IMR-90 (cell line): Measurements from ENCODE around the gene SDK1. TPM values are rescaled to one million over a fixed set of nuclear protein-coding genes. Genes with fewer than 3 reads are reported as not detected.

Experiments used
- ATAC-seq: fragments of 200-7000 bp; cut with Tn5 transposase; 2 replicates; pipeline ENCODE4 v1.9.1; 2020; ENCODE audit warnings: low read depth, mild to moderate bottlenecking, moderate library complexity
- BruUV-seq: library from RNA; stranded (reverse); fragments of 400-500 nt; replicated peaks from 2 replicates; lab custom pipeline; 2021; lab: Mats Ljungman, UMichigan
- CTCF ChIA-PET: fragments of 300-600 bp; formaldehyde crosslinking; extraction: SDS; loops from one replicate; lab custom pipeline; 2021; ENCODE audit warnings: antibody characterized with exemption; lab: Yijun Ruan, JAX
- POLR2A ChIA-PET: fragments of 300-600 bp; sonication (Branson Sonifier 250); formaldehyde crosslinking; loops from one replicate; lab custom pipeline; 2022; ENCODE audit warnings: antibody characterized with exemption; ENCODE audit not compliant: unreplicated experiment; lab: Charles Lee
- DNase-seq: peaks from one replicate; pipeline ENCODE4 v3.0.0; 2013
- H2AFZ ChIP-seq: replicated peaks from 2 replicates; pipeline ENCODE3; 2013; ENCODE audit warnings: low read length, mild to moderate bottlenecking; ENCODE audit not compliant: poor library complexity
- H2AK5ac ChIP-seq: 2 replicates; pipeline ENCODE4 v1.6.1; 2013; ENCODE audit warnings: low read depth, low read length, inconsistent platforms
- H2AK9ac ChIP-seq: replicated peaks from 2 replicates; pipeline ENCODE3; 2013; ENCODE audit warnings: mild to moderate bottlenecking, low read depth, low read length, moderate library complexity; ENCODE audit not compliant: poor library complexity
- H2BK120ac ChIP-seq: 2 replicates; pipeline ENCODE4 v1.6.1; 2013; ENCODE audit warnings: low read depth, low read length, inconsistent platforms
- H2BK15ac ChIP-seq: 3 replicates; pipeline ENCODE4 v1.6.1; 2013; ENCODE audit warnings: low read depth, low read length, inconsistent platforms
- H2BK20ac ChIP-seq: 2 replicates; pipeline ENCODE4 v1.6.1; 2013; ENCODE audit warnings: low read depth, mild to moderate bottlenecking, inconsistent platforms, low read length, moderate library complexity
- H2BK5ac ChIP-seq: 2 replicates; pipeline ENCODE4 v1.6.1; 2013; ENCODE audit warnings: mild to moderate bottlenecking, low read depth, low read length, inconsistent platforms; ENCODE audit not compliant: poor library complexity, severe bottlenecking
- H3K14ac ChIP-seq: replicated peaks from 2 replicates; pipeline ENCODE4 v1.6.1; 2013; ENCODE audit warnings: low read depth, low read length, inconsistent platforms
- H3K18ac ChIP-seq: 2 replicates; pipeline ENCODE4 v1.6.1; 2013; ENCODE audit warnings: low read depth, low read length, control low read depth
- H3K23ac ChIP-seq: 2 replicates; pipeline ENCODE4 v1.6.1; 2013; ENCODE audit warnings: low read depth, low read length, inconsistent platforms
- H3K27ac ChIP-seq: 2 replicates; pipeline ENCODE4 v1.5.1; 2013; ENCODE audit warnings: mild to moderate bottlenecking, control low read depth, low read length; ENCODE audit not compliant: insufficient read depth
- H3K27me3 ChIP-seq: 2 replicates; pipeline ENCODE4 v1.6.1; 2013; ENCODE audit warnings: low read length; ENCODE audit not compliant: control insufficient read depth, insufficient read depth
- H3K36me3 ChIP-seq: 2 replicates; pipeline ENCODE4 v1.6.1; 2013; ENCODE audit warnings: low read length, mixed read lengths; ENCODE audit not compliant: control insufficient read depth, insufficient read depth
- H3K4ac ChIP-seq: 2 replicates; pipeline ENCODE4 v1.6.1; 2013; ENCODE audit warnings: low read depth, low read length, inconsistent platforms
- H3K4me1 ChIP-seq: 2 replicates; pipeline ENCODE4 v1.6.1; 2013; ENCODE audit warnings: low read length, mixed read lengths; ENCODE audit not compliant: control insufficient read depth, insufficient read depth
- H3K4me2 ChIP-seq: 2 replicates; pipeline ENCODE4 v1.6.1; 2013; ENCODE audit warnings: low read depth, mild to moderate bottlenecking, control low read depth, low read length, moderate library complexity
- H3K4me3 ChIP-seq: 2 replicates; pipeline ENCODE4 v1.5.1; 2013; ENCODE audit warnings: low read depth, mild to moderate bottlenecking, control low read depth, low read length, moderate library complexity; ENCODE audit not compliant: insufficient read depth
- H3K56ac ChIP-seq: 2 replicates; pipeline ENCODE4 v1.6.1; 2013; ENCODE audit warnings: low read length, inconsistent platforms; ENCODE audit not compliant: insufficient read depth; ENCODE audit errors: extremely low read depth
- H3K79me1 ChIP-seq, 2 experiments: 2 replicates each; pipeline ENCODE4 v1.6.1; 2013; ENCODE audit warnings: low read length in 2 of 2, inconsistent platforms in 1 of 2, low read depth in 1 of 2
- H3K9ac ChIP-seq: 2 replicates; pipeline ENCODE4 v1.6.1; 2013; ENCODE audit warnings: low read depth, low read length, control low read depth
- H3K9me1 ChIP-seq: 2 replicates; pipeline ENCODE4 v1.6.1; 2013; ENCODE audit warnings: low read length, inconsistent platforms; ENCODE audit not compliant: insufficient read depth
- H3K9me3 ChIP-seq: 2 replicates; pipeline ENCODE4 v1.6.1; 2013; ENCODE audit warnings: low read length; ENCODE audit not compliant: control insufficient read depth, insufficient read depth
- H4K20me1 ChIP-seq: 2 replicates; pipeline ENCODE4 v1.6.1; 2013; ENCODE audit warnings: low read length, inconsistent platforms; ENCODE audit not compliant: insufficient read depth
- H4K5ac ChIP-seq: 2 replicates; pipeline ENCODE4 v1.6.1; 2013; ENCODE audit warnings: mild to moderate bottlenecking, low read depth, low read length, control low read depth
- H4K8ac ChIP-seq, 2 experiments: 2 replicates each; pipeline ENCODE4 v1.6.1; 2013; ENCODE audit warnings: low read depth in 2 of 2, low read length in 2 of 2, control low read depth in 1 of 2, inconsistent platforms in 1 of 2
- H4K91ac ChIP-seq: 2 replicates; pipeline ENCODE4 v1.6.1; 2013; ENCODE audit warnings: low read depth, low read length, inconsistent platforms; ENCODE audit not compliant: insufficient read depth
- BHLHE40 ChIP-seq: fragments of 150-350 bp; IDR thresholded peaks from 2 replicates; pipeline ENCODE4 v1.6.1; 2016; ENCODE audit warnings: mild to moderate bottlenecking, low read depth, low read length
- CHD1 ChIP-seq: IDR thresholded peaks from 2 replicates; pipeline ENCODE4 v1.6.1; 2012; ENCODE audit warnings: low read depth, low read length, improper control_type of control experiment
- FOS ChIP-seq: fragments of 150-350 bp; IDR thresholded peaks from 2 replicates; pipeline ENCODE4 v1.6.1; 2016; ENCODE audit warnings: low read depth, low read length
- MAZ ChIP-seq: IDR thresholded peaks from 2 replicates; pipeline ENCODE4 v1.6.1; 2012; ENCODE audit warnings: low read depth, mild to moderate bottlenecking, low read length, improper control_type of control experiment, moderate library complexity, borderline replicate concordance
- MXI1 ChIP-seq: IDR thresholded peaks from 2 replicates; pipeline ENCODE4 v1.6.1; 2012; ENCODE audit warnings: low read depth, mild to moderate bottlenecking, low read length, moderate library complexity, borderline replicate concordance
- POLR2A ChIP-seq: IDR thresholded peaks from 2 replicates; pipeline ENCODE4 v1.6.1; 2012; ENCODE audit warnings: mild to moderate bottlenecking, low read depth, low read length
- WGBS, 2 experiments: methylation state at CpG; one replicate each; pipeline versions ENCODE4 v1.1.5 to v1.1.7; 2013; ENCODE audit warnings: missing lambda C conversion rate in 2 of 2; ENCODE audit not compliant: insufficient read length in 1 of 2; ENCODE audit errors: extremely low coverage in 2 of 2; 5-methylcytosine and 5-hydroxymethylcytosine counted together
- dilution Hi-C: fragments of 300-500 bp; cut with HindIII; formaldehyde crosslinking; loops from one replicate; pipeline ENCODE4 v1.14.3; 2018; ENCODE audit warnings: low sequenced_read_pairs; ENCODE audit not compliant: unreplicated experiment
- in situ Hi-C: fragments of 300-500 bp; cut with MboI; formaldehyde crosslinking; loops from 3 replicates; pipeline ENCODE4 v1.14.3; 2019; ENCODE audit warnings: low sequenced_read_pairs, inconsistent platforms, mixed read lengths
- intact Hi-C: fragments of 100-400 bp; cut with micrococcal nuclease; formaldehyde crosslinking; loops from 2 replicates; pipeline ENCODE4 v1.10.0; 2022
- polyA plus RNA-seq, 3 experiments: library from polyadenylated mRNA; depleted of rRNA; stranded (reverse); fragments of >200 nt; gene quantifications; 2 replicates each; pipeline ENCODE4 v1.2.3, GENCODE V29; 2012; ENCODE audit warnings: low replicate concordance in 1 of 3
- total RNA-seq: library from RNA; depleted of rRNA; stranded (reverse); fragments of >200 nt; gene quantifications from 2 replicates; pipeline ENCODE4 v1.2.3, GENCODE V29; 2012

Gene SDK1
- total and polyA plus RNA-seq, 2 of the 4 experiments (the other 2 are of a cell fraction): 1.5 to 1.6 TPM

DNA sequence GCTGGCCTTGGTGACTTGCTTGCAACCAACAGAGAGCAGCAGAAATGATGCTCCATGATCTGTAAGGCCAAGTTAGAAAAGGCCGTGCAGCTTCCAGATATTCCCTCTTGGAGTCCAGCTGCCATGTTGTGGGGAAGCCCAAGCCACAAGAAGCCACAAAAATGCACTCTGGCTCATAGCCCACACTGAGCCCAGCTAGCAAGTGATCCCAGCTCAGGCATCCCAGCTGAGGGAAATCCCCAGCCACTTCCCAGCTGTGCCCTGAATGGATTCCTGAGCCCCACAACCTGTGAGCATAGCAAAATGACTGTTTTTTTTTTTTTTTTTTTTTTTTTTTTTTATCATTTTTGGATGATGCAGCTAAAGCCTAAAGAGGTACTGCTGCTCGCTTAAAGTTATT is 11.1 kb upstream of the SDK1 start:
- Histone ChIP-seq H3K18ac (no peak overlapping the region), H3K14ac (no peak overlapping the region), H3K23ac (no peak overlapping the region), H4K91ac (no peak overlapping the region), H4K20me1 (no peaks in the 10 kb centered on the region), H3K27me3 (no peaks in the 10 kb centered on the region; the same call in 1 of the 2 replicates), H3K9me1 (no peaks in the 10 kb centered on the region), H3K9ac (no peak overlapping the region), H4K8ac (no peak overlapping the region), H3K79me1 (no peaks in the 10 kb centered on the region), H2AK9ac (no peak overlapping the region), H3K27ac (no peak overlapping the region), H3K4ac (no peak overlapping the region), H3K56ac (no peak overlapping the region), H2BK120ac (no peak overlapping the region), H2BK5ac (no peak overlapping the region), H3K4me2 (no peak overlapping the region), H2BK20ac (no peak overlapping the region), H3K4me3 (no peak overlapping the region), H3K9me3 (peaks cover 5% of the 10 kb centered on the region; the same call in 1 of the 2 replicates), H3K36me3 (no peaks in the 10 kb centered on the region), H2AFZ (no peak overlapping the region), H4K5ac (no peak overlapping the region), H2AK5ac (no peak overlapping the region), H2BK15ac (no peak overlapping the region), H3K4me1 (no peaks in the 10 kb centered on the region)
- no peak for ATAC-seq
- WGBS, 2 experiments: no CpG with 5 or more reads among the region's 2 CpGs
- no TSS peak for BruUV-seq
- dilution Hi-C loops (no loop called here), in situ Hi-C loops (no loop called here), intact Hi-C loops (no loop called here)
- DNase-seq: peak; percentile 56
- ChIA-PET POLR2A (no interaction called here), CTCF (no interaction called here)
- TF ChIP-seq BHLHE40 (no peak), MAZ (no peak), FOS (no peak), MXI1 (no peak), CHD1 (no peak), POLR2A (no peak)
